Measurements from ENCODE around the gene SNAP25.
A peak's percentile ranks its signal among the peaks of the same experiment; 100 is the strongest.

The SNAP25 gene

GRCh38 chr20:10217721-10218410, 764 bp upstream of the SNAP25 start:
- DNase-seq, result peak; percentile 98

- peak; percentile 83 for DNase-seq
Measured at GRCh38 chr20:10219452-10219791, 792 bp downstream of the SNAP25 start.

- no peak for DNase-seq
Measured at GRCh38 chr20:10219993-10220750, 1.5 kb downstream of the SNAP25 start.

- no peak for DNase-seq
Measured at GRCh38 chr20:10221021-10221420, 2.4 kb downstream of the SNAP25 start.

GRCh38 chr20:10225439-10226060, 6.9 kb downstream of the SNAP25 start:
- DNase-seq, result peak; percentile 71

GRCh38 chr20:10228330-10228729, 9.7 kb downstream of the SNAP25 start:
- peak; percentile 87 for DNase-seq

- no peak for DNase-seq
Measured at GRCh38 chr20:10231290-10231689, 12.7 kb downstream of the SNAP25 start.

GRCh38 chr20:10236540-10237533, 18.2 kb downstream of the SNAP25 start:
- peak; percentile 37 for DNase-seq

- peak; percentile 94 for DNase-seq
Measured at GRCh38 chr20:10239954-10240353, 21.3 kb downstream of the SNAP25 start.

- no peak for DNase-seq
Measured at GRCh38 chr20:10240655-10241054, 22.0 kb downstream of the SNAP25 start.

GRCh38 chr20:10242166-10242565, 23.5 kb downstream of the SNAP25 start:
- DNase-seq, result no peak

GRCh38 chr20:10247440-10247839, 28.8 kb downstream of the SNAP25 start:
- no peak for DNase-seq

GRCh38 chr20:10249048-10249770, 30.6 kb downstream of the SNAP25 start:
- DNase-seq, result peak; percentile 65

GRCh38 chr20:10249822-10250221, 31.2 kb downstream of the SNAP25 start:
- DNase-seq, result no peak

GRCh38 chr20:10250902-10251301, 32.3 kb downstream of the SNAP25 start:
- peak; percentile 98 for DNase-seq

GRCh38 chr20:10253780-10254179, 35.1 kb downstream of the SNAP25 start:
- DNase-seq, result no peak

GRCh38 chr20:10255846-10256245, 37.2 kb downstream of the SNAP25 start:
- DNase-seq, result no peak

GRCh38 chr20:10259166-10259565, 40.5 kb downstream of the SNAP25 start:
- no peak for DNase-seq

- DNase-seq, result no peak
Measured at GRCh38 chr20:10260316-10260715, 41.7 kb downstream of the SNAP25 start.

- no peak for DNase-seq
Measured at GRCh38 chr20:10261702-10262101, 43.1 kb downstream of the SNAP25 start.

GRCh38 chr20:10263385-10264165, 44.9 kb downstream of the SNAP25 start:
- peak; percentile 72 for DNase-seq
